Measurements from ENCODE around the gene LRRC57.
A peak's percentile ranks its signal among the peaks of the same experiment; 100 is the strongest.

Gene LRRC57

DNA sequence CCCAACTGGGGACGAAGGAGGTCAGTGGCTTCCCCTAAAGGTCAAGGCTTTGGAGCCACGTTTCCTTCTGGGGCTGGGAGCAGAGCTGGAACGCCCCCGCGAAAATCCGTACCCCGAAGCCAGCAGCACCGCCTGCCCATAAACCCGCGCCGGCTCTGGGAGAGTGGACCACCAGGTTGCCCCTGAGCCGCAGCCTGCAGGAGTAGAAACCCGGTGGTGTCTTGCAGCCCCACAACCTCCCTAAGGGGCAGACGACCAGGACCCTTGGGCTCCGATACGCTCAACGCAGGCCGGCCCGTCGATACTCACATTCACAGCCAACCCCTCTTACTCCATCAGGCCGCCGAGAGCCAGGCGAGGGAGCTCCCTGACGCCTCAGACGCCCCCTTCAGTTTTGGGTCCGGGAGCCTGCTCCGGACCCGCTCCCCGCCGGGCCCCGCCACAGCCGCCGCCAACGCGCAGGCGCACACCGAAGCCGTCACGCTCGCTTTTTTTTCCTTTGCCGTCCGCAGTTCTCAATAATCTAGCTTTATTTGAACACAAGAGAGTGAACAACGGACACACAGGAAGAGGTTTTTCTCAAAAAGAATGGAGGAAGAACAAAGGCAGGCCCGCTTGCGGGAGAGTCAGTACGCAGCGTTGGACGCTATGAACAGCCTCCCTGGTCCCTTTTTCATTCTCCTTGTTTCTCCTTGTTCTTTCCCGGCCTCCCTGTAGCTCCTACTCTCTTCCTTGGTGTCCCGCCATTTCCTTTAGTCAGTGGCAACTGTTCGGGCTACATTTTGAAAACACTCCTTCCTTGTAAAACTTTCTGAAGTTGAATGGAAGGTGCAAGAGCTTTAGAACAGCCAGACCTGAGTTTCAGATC, 57.7 kb downstream of the LRRC57 start, which contains the start of gene ZNF106:
Gene ZNF106 (minus strand): TSS at position 471 of the 868 bp plus-strand sequence. CDS start 18,852 bp downstream, outside the sequence.
- peak; percentile 88 for DNase-seq

DNA sequence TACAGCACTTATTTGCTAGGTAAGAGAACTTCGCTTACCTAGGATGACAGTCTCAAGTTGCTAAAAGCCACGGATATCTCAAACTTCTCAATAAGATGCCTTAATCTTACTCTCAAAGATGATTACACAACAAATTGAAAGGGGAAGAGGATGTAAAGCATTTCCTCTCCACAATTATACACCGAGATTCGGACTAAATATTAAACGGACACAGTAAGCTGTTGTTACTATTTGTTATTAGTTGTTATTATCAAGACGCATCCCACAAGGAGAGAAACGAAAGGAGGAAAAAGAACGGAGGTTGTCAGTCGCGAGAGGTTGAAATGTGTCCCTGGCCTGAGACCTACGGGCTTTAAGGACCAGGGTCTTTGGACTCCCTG, 58.3 kb downstream of the LRRC57 start:
- no peak for DNase-seq

All from stimulated activated CD4-positive, alpha-beta T cell treated with anti-CD3 and anti-CD28 coated beads, Interleukin-4, amount 100 ng/mL, for 24 hours (primary cell).